Raji (cell line): ENCODE data around the gene SOX11.

Experiments used
- POLR2A ChIP-seq: IDR thresholded peaks from 2 replicates; pipeline ENCODE4 v1.6.1; 2011; ENCODE audit warnings: low read depth, low read length, control low read depth; ENCODE audit not compliant: insufficient read depth

The SOX11 gene

GRCh38 chr2:5689750-5690149 is 2.4 kb upstream of the SOX11 start:
- TF ChIP-seq POLR2A, result no peak

- no peak for TF ChIP-seq POLR2A
Measured at GRCh38 chr2:5690286-5690685, 1.9 kb upstream of the SOX11 start.

- no peak for TF ChIP-seq POLR2A
Measured at GRCh38 chr2:5690718-5691220, 1.4 kb upstream of the SOX11 start.

- TF ChIP-seq POLR2A, result no peak
Measured at GRCh38 chr2:5691221-5691984, 781 bp upstream of the SOX11 start.

- TF ChIP-seq POLR2A, result no peak
Measured at GRCh38 chr2:5692561-5693286, 540 bp downstream of the SOX11 start.

GRCh38 chr2:5693287-5694201 is 1.4 kb downstream of the SOX11 start:
- no peak for TF ChIP-seq POLR2A

GRCh38 chr2:5694306-5694705 is 2.1 kb downstream of the SOX11 start:
- no peak for TF ChIP-seq POLR2A

GRCh38 chr2:5695654-5696403 is 3.6 kb downstream of the SOX11 start:
- no peak for TF ChIP-seq POLR2A

GRCh38 chr2:5696404-5696944 is 4.3 kb downstream of the SOX11 start:
- no peak for TF ChIP-seq POLR2A

GRCh38 chr2:5696945-5697521 is 4.8 kb downstream of the SOX11 start:
- TF ChIP-seq POLR2A, result no peak

GRCh38 chr2:5697562-5697961 is 5.4 kb downstream of the SOX11 start:
- TF ChIP-seq POLR2A, result no peak

GRCh38 chr2:5698134-5698533 is 6.0 kb downstream of the SOX11 start:
- TF ChIP-seq POLR2A, result no peak

GRCh38 chr2:5699963-5700362 is 7.8 kb downstream of the SOX11 start:
- no peak for TF ChIP-seq POLR2A

- no peak for TF ChIP-seq POLR2A
Measured at GRCh38 chr2:5700551-5700950, 8.4 kb downstream of the SOX11 start.
